ENCODE data around the gene ZFY.

ZFY gene

GRCh38 chrY:2934861-2935715 is at the start of gene ZFY:
TSS of gene ZFY (plus strand) at chrY:2935381. CDS start at chrY:2953937, 18,556 bp downstream.
- no peak for DNase-seq

- DNase-seq, result no peak
These were observed 49.3 kb upstream of the ZFY start for GRCh38 chrY:2885880-2886279.

GRCh38 chrY:2887386-2887785 is 47.8 kb upstream of the ZFY start:
- no peak for DNase-seq

GRCh38 chrY:2887955-2888354 is 47.2 kb upstream of the ZFY start:
- no peak for DNase-seq

GRCh38 chrY:2893471-2893870 is 41.7 kb upstream of the ZFY start:
- DNase-seq, result no peak

- no peak for DNase-seq
These were observed 39.1 kb upstream of the ZFY start for GRCh38 chrY:2896050-2896449.

- no peak for DNase-seq
These were observed 27.8 kb upstream of the ZFY start for GRCh38 chrY:2907356-2907755.

- DNase-seq, result no peak
These were observed 21.9 kb upstream of the ZFY start for GRCh38 chrY:2913066-2913815.

- no peak for DNase-seq
These were observed 1.1 kb upstream of the ZFY start for GRCh38 chrY:2934078-2934477.

- DNase-seq, result no peak
These were observed 695 bp downstream of the ZFY start for GRCh38 chrY:2935716-2936435.

GRCh38 chrY:2936436-2936750 is 1.2 kb downstream of the ZFY start:
- no peak for DNase-seq

- DNase-seq, result no peak
These were observed 2.0 kb downstream of the ZFY start for GRCh38 chrY:2937149-2937548.

- DNase-seq, result no peak
These were observed 14.5 kb downstream of the ZFY start for GRCh38 chrY:2949590-2950252.

GRCh38 chrY:2950655-2951054 is 15.5 kb downstream of the ZFY start:
- DNase-seq, result no peak

- no peak for DNase-seq
These were observed 17.7 kb downstream of the ZFY start for GRCh38 chrY:2952912-2953311.

GRCh38 chrY:2954735-2955134 is 19.6 kb downstream of the ZFY start:
- DNase-seq, result no peak

- no peak for DNase-seq
These were observed 20.4 kb downstream of the ZFY start for GRCh38 chrY:2955561-2955960.

- no peak for DNase-seq
These were observed 26.9 kb downstream of the ZFY start for GRCh38 chrY:2962061-2962460.

GRCh38 chrY:2964814-2965213 is 29.6 kb downstream of the ZFY start:
- DNase-seq, result no peak

GRCh38 chrY:2965629-2966028 is 30.4 kb downstream of the ZFY start:
- no peak for DNase-seq

GRCh38 chrY:2969561-2969960 is 34.4 kb downstream of the ZFY start:
- no peak for DNase-seq

- DNase-seq, result no peak
These were observed 37.5 kb downstream of the ZFY start for GRCh38 chrY:2972708-2973107.

GRCh38 chrY:2973110-2973751 is 38.0 kb downstream of the ZFY start:
- no peak for DNase-seq
